HG03442 (cell line): ENCODE measurements around the gene FRY.
"Not testable (repeated sequence)": the region's sequence is repeated elsewhere in the genome, so short reads cannot be mapped to it uniquely, and the experiment has no call there.

Source experiments
- ATAC-seq: cut with Tn5 transposase; IDR thresholded peaks from one replicate; pipeline ENCODE4 v1.9.1; 2021; ENCODE audit warnings: mild to moderate bottlenecking, moderate library complexity; ENCODE audit not compliant: unreplicated experiment

The FRY gene

DNA sequence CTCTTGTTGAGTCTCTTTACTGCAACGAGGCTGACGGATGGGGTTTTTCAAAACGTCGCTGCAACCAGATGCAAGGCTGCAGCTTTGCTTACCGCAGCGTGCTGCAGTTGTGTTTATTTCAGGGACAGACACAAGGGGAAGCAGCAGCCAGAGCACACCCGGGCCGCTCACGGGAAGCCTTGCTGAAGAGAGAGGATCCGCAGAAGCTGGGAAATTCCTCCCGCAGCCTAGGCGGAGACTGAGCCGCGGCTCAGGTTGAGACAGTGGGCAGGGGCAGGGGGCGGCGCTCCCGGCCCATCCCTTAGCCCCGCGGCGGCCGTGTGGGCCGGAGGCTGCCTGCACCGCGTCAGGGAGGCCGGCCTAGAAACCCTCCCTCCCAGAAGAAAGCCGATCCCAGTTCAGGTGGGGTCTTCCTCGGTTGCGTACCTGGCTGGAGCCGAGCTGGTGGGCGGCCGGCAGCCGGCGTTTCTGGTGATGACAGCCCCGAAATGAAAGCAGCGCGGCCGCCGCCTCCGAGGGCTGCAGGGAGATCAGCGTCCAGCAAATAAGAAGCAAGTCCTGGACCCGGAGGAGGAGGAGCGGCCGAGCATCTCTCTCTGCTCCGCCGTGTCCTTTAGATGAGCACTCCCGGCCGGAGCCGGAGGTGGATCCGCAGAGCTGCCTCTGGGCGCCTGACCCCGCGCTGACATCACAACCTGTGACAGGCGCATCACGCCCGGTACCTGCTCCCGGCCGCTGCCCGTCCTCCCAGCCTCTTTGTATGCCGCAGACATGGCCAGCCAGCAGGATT lies at the start of gene FRY:
TSS of gene FRY (plus strand) at position 750 of the 790 bp plus-strand sequence. CDS start at position 772, 22 bp downstream.
- peak; percentile 76 for ATAC-seq

DNA sequence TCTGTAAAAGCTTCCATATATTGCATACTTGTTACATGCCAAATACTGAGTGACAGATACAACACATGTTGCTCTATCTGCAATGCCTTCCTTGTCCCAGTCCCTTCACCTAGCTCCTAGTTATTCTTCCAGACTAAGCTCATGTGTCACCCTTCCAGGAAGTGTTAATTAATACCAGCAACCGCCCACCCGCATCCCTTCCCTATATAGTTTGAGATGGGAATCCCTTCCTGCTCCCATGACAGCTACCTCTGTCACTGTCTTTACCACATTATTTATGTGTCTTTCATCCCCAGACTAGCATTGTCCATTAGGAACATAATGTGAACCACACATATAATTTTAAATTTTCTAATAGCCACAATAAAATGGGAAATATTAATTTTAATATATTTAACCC lies 49.5 kb upstream of the FRY start:
- ATAC-seq = no peak

DNA sequence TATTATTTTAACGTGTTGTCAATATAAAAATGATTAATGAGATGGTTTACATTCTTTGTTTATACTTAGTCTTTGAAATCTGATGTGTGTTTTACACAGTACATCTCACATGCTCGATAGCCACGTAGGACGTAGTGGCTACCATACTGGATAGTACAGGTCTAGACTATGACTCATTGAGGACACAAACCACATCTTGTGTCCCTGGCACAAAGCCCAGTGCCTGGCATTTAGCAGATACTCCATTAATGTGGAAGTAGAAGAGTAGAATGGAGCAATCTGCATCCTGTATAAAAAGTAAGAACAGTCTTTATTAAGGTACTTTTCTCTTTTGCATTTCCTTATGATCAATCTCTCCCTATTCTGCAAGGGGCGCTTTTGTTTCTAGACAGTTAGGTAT lies 49.0 kb upstream of the FRY start:
- no peak for ATAC-seq

- not testable (repeated sequence) for ATAC-seq
These were observed 47.9 kb upstream of the FRY start for GRCh38 chr13:31983696-31984095.

GRCh38 chr13:31984388-31984787 lies 47.2 kb upstream of the FRY start:
- ATAC-seq = not testable (repeated sequence)

DNA sequence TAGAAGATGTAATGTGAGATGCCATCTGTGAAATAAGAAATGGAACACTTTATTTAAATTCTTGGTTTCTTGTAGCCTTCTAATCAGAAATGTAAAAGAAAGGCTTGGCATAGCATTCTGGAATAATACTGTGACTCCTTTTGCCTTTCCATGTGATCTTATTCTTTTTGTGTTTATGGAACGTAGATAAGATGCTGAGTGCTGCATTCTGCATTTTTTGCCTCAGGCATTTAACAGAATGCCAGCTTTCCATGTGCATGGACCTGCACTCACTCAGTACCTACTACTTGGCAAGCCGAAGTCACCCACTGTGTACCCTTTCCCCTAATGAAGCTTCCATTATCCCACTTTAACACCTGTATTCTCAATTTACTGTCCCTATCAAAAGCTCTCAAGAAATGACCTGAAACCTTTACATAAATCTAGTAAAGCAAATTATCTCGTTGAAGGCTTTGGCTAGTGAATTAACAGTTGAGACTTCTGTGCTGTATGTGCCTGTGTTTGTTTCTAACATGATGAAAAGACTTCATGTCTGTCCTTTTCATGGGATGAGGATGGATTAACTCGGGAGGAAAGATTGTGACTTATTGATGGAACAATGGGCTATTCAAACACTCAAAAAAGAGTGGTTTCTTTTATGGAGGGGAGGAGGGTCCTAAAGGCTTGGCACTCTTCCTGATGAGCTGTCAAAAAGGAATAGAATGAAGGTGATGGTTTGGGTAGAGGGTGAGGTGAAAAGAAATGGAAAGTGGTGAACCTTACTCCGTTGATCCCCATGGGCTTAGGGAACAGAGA lies 44.7 kb upstream of the FRY start:
- no peak for ATAC-seq

- no peak for ATAC-seq
These were observed 43.9 kb upstream of the FRY start for GRCh38 chr13:31987535-31988170.

DNA sequence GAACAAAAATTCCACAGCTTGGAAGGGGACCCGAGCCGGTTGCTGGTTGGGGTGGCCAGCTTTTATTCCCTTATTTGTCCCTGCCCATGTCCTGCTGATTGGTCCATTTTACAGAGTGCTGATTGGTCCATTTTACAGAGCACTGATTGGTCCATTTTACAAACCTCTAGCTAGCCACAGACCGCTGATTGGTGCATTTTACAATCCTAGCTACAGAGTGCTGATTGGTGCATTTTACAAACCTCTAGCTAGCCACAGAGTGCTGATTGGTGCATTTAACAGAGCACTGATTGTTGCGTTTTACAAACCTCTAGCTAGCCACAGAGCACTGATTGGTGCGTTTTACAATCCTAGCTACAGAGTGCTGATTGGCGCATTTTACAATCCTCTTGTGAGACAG lies 37.2 kb upstream of the FRY start:
- ATAC-seq = not testable (repeated sequence)

GRCh38 chr13:31996601-31997000 lies 35.0 kb upstream of the FRY start:
- no peak for ATAC-seq

- ATAC-seq = no peak
These were observed 33.9 kb upstream of the FRY start for GRCh38 chr13:31997641-31998040.

- ATAC-seq = no peak
These were observed 33.4 kb upstream of the FRY start for GRCh38 chr13:31998131-31998530.

- ATAC-seq = not testable (repeated sequence)
These were observed 30.8 kb upstream of the FRY start for GRCh38 chr13:32000754-32001153.

- peak; percentile 94 for ATAC-seq
These were observed 30.3 kb upstream of the FRY start for GRCh38 chr13:32001154-32001768.

DNA sequence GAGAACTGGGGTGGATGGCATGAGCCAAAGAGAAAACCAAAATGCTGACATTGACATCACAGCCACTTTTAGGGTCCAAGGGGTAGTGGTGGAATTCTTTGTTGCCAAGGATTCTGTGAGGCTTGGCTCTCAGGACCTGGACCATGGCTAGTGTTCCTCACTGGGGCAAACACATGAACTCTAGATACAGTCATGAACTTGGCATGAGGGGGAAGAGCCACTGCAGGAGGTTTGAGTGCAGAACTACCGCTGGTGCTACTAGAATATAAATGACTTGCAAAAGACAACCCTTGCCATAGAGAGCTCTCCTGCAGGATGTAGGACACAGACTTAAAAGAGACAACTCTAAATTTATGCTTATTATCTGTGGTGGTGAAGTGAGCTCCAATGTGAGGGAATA lies 29.8 kb upstream of the FRY start:
- ATAC-seq = no peak

GRCh38 chr13:32002873-32003272 lies 28.7 kb upstream of the FRY start:
- ATAC-seq = no peak

GRCh38 chr13:32007494-32007893 lies 24.1 kb upstream of the FRY start:
- no peak for ATAC-seq

- no peak for ATAC-seq
These were observed 22.9 kb upstream of the FRY start for GRCh38 chr13:32008518-32009175.

- ATAC-seq = no peak
These were observed 22.2 kb upstream of the FRY start for GRCh38 chr13:32009362-32009761.

GRCh38 chr13:32010136-32010535 lies 21.4 kb upstream of the FRY start:
- ATAC-seq = no peak

DNA sequence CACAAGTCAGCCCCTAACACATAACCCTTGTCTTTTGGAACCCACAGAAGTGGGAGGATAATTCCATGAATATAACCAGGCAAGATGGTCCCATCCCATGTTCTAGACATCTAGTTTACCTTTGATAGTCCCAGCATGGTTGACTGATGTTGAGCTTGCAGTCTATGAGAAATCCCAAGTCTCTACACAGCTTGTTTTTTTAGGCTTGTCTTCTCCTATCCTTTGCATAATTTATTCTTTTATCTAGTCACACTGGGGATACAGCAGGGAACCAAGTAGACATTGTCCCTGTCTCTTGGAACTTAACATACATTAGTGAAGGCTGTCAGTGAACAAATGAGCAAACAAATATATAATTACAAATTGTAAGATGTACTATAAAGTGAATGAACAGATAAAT lies 19.6 kb upstream of the FRY start:
- ATAC-seq = no peak

GRCh38 chr13:32013181-32013580 lies 18.4 kb upstream of the FRY start:
- ATAC-seq = no peak
